Stimulated activated memory B cell treated with anti-CD40 and anti-IgM and Interleukin-4, amounts not matched to agents 10 μg/mL and 1 μg/mL and 100 μg/mL, for 72 hours (primary cell): ENCODE results near the gene LSM14B.

ENCODE experiments used
- ATAC-seq: fragments of 150-1000 bp; cut with Tn5 transposase; 2 replicates; pipeline ENCODE4 v1.10.0; 2021
- H3K27ac Mint-ChIP-seq: one replicate; pipeline ENCODE4 v1.8.0; 2022; ENCODE audit warnings: mild to moderate bottlenecking, mixed read lengths
- H3K27me3 Mint-ChIP-seq: one replicate; pipeline ENCODE4 v1.8.0; 2022; ENCODE audit warnings: mixed read lengths
- H3K36me3 Mint-ChIP-seq: one replicate; pipeline ENCODE4 v1.8.0; 2022; ENCODE audit warnings: mixed read lengths
- H3K4me1 Mint-ChIP-seq: one replicate; pipeline ENCODE4 v1.8.0; 2022; ENCODE audit warnings: mixed read lengths
- H3K4me3 Mint-ChIP-seq: one replicate; pipeline ENCODE4 v1.8.0; 2022; ENCODE audit warnings: mild to moderate bottlenecking, moderate library complexity, mixed read lengths
- H3K9me3 Mint-ChIP-seq: one replicate; pipeline ENCODE4 v1.8.0; 2022; ENCODE audit warnings: mixed read lengths

The LSM14B gene

DNA sequence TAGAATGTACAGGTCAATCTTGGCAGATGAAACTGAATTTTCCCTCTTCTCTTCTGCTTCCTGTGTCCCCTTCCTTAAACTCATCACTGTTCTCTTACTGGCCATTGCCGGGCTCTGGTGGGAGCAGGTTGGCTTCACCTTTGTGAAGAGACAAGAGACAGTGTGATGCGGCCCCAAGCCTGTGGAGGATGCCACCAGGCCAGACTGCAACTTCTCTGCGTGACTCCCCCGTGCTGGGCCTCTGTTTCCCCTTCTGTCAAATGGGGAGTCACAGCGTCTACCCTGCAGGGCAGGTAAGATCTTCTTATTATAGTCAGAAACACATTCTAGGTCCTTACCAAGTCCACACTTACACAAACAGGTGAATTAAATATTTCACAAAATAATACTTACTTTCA, 1.9 kb upstream of the LSM14B start:
- Mint-ChIP-seq H3K27me3 (no peaks in the 10 kb centered on the region), H3K27ac (no peak overlapping the region), H3K4me3 (no peak overlapping the region), H3K9me3 (peaks cover 2% of the 10 kb centered on the region), H3K4me1 (peaks cover 27% of the 10 kb centered on the region), H3K36me3 (peaks cover 12% of the 10 kb centered on the region)
- ATAC-seq: no peak

DNA sequence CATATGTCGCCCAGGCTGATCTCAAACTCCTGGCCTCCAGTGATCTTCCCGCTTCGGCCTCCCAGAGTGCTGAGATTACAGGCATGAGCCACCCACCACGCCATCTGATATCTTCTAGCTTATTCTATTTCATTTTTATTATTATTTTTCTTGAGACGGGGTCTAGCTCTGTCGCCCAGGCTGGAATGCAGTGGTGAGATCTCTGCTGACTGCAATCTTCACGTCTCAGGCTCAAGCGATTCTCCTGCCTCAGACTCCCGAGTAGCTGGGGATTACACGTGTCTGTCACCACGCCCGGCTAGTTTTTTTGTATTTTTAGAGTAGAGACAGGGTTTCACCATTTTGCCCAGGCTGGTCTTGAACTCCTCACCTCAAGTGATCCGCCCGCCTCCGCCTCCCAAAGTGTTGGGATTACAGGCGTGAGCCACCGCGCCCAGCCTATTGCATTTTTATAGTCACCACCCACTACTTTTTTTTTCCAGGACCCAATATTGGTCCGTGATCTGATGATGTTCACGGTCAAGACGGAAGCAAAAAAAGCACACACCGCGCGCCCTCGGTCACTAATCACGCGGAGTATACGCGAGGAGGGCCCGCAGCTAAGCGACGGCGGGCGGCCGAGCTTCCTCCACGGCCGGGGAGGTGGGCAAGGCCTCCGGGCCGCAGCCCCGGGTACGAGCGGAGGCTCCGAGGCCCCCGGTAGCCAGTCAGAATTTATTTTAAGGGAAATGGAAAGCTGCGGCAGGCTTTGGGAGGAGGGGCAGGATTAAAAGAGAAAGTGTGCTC, 1.1 kb upstream of the LSM14B start:
- peaks cover 27% of the 10 kb centered on the region for H3K4me1 Mint-ChIP-seq
- peaks cover 20% of the 10 kb centered on the region for H3K36me3 Mint-ChIP-seq
- ATAC-seq: peak; percentile 11
- peak overlapping the region; percentile 85 for H3K4me3 Mint-ChIP-seq
- peak overlapping the region; percentile 89 for H3K27ac Mint-ChIP-seq
- H3K9me3 Mint-ChIP-seq: no peaks in the 10 kb centered on the region
- H3K27me3 Mint-ChIP-seq: no peaks in the 10 kb centered on the region

- Mint-ChIP-seq H3K27ac (no peak overlapping the region), H3K36me3 (peaks cover 37% of the 10 kb centered on the region), H3K27me3 (no peaks in the 10 kb centered on the region), H3K9me3 (no peaks in the 10 kb centered on the region), H3K4me1 (peaks cover 38% of the 10 kb centered on the region), H3K4me3 (peak overlapping the region; percentile 84)
- peak; percentile 31 for ATAC-seq
Observed at GRCh38 chr20:62122654-62123449, 577 bp downstream of the LSM14B start.

DNA sequence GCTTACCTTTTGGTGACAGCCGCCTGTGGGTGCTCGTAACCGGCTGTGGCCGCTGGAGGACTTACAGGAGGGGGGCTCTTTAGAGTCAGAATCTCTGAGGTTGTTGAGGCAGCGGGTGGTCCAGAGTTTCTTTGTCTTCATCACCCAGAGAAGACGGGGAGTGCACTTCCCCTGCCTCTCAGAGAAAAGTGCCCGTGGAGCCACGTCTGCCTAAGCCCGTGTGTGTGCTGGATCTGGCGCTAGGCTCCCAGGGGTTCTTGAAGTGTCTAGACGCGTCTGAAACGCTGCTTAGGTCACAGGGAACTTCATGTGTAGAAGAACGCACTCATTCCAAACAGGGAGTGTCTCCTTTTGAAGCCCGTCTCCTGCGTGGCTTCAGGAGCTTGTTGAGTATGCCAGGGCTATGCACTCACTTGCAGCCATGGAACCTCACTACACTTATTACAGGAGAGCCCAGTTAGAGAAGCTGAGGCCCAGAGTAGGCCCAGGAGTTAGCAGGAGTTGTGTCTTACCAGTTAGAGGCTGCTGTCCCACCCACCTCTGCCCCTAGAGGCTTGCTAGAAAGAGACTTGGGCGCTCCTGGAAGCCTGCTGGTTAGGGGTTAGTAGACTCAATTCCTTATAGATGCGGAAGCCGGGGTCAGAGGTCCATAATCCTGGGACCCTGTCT, 1.3 kb downstream of the LSM14B start:
- ATAC-seq: no peak
- Mint-ChIP-seq H3K4me1 (peaks cover 45% of the 10 kb centered on the region), H3K4me3 (peak overlapping the region; percentile 84), H3K36me3 (peaks cover 44% of the 10 kb centered on the region), H3K27me3 (no peaks in the 10 kb centered on the region), H3K27ac (no peak overlapping the region), H3K9me3 (no peaks in the 10 kb centered on the region)

GRCh38 chr20:62126141-62126540, 3.9 kb downstream of the LSM14B start:
- Mint-ChIP-seq H3K4me3 (no peak overlapping the region), H3K27ac (no peak overlapping the region), H3K36me3 (peaks cover 65% of the 10 kb centered on the region), H3K27me3 (no peaks in the 10 kb centered on the region), H3K4me1 (peaks cover 54% of the 10 kb centered on the region), H3K9me3 (no peaks in the 10 kb centered on the region)
- ATAC-seq: no peak

GRCh38 chr20:62127799-62128198, 5.5 kb downstream of the LSM14B start:
- H3K4me3 Mint-ChIP-seq: no peak overlapping the region
- peaks cover 62% of the 10 kb centered on the region for H3K4me1 Mint-ChIP-seq
- H3K27ac Mint-ChIP-seq: no peak overlapping the region
- no peaks in the 10 kb centered on the region for H3K9me3 Mint-ChIP-seq
- ATAC-seq: no peak
- H3K27me3 Mint-ChIP-seq: no peaks in the 10 kb centered on the region
- peaks cover 80% of the 10 kb centered on the region for H3K36me3 Mint-ChIP-seq

- ATAC-seq: no peak
- H3K4me3 Mint-ChIP-seq: no peak overlapping the region
- H3K27me3 Mint-ChIP-seq: no peaks in the 10 kb centered on the region
- H3K4me1 Mint-ChIP-seq: peaks cover 66% of the 10 kb centered on the region
- H3K27ac Mint-ChIP-seq: no peak overlapping the region
- H3K36me3 Mint-ChIP-seq: peaks cover 86% of the 10 kb centered on the region
- no peaks in the 10 kb centered on the region for H3K9me3 Mint-ChIP-seq
Observed at GRCh38 chr20:62128502-62128901, 6.2 kb downstream of the LSM14B start.

DNA sequence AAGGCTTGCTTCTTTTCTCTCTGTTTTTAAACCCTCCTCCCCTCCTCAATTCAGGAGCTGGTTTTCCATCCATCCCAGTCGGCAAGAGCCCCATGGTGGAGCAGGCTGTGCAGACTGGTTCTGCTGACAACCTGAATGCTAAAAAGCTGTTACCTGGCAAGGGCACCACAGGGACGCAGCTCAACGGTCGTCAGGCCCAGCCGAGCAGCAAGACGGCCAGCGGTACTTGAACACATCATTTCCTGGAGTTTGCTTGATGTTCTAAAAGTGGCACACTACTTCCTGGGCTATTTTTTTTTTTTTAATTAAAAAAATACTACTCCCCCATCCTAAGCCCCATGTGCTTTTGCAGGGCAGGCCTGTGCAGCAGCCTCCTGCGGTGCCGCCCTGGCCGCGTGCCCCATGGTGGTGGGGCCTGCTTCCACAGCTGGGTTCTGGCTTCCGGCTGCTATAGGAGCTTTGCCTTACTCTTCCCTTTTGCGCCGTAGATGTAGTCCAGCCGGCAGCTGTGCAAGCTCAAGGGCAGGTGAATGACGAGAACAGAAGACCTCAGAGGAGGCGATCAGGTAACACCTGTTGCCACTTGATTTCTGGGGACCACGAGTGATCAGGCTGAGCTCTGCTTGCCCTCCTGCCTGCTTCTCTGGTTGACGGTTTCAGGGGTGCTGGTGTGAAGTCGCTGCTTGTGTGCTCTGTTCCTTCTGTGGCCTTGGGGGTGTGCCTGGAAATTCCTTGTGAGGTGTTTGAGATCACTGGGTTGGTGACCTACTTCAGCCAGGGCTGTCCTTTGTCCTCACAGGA, 7.7 kb downstream of the LSM14B start:
- Mint-ChIP-seq H3K27ac (peak overlapping the region; percentile 67), H3K9me3 (no peaks in the 10 kb centered on the region), H3K27me3 (no peaks in the 10 kb centered on the region), H3K4me3 (no peak overlapping the region), H3K36me3 (peaks cover 90% of the 10 kb centered on the region), H3K4me1 (peaks cover 58% of the 10 kb centered on the region)
- peak; percentile 8 for ATAC-seq

DNA sequence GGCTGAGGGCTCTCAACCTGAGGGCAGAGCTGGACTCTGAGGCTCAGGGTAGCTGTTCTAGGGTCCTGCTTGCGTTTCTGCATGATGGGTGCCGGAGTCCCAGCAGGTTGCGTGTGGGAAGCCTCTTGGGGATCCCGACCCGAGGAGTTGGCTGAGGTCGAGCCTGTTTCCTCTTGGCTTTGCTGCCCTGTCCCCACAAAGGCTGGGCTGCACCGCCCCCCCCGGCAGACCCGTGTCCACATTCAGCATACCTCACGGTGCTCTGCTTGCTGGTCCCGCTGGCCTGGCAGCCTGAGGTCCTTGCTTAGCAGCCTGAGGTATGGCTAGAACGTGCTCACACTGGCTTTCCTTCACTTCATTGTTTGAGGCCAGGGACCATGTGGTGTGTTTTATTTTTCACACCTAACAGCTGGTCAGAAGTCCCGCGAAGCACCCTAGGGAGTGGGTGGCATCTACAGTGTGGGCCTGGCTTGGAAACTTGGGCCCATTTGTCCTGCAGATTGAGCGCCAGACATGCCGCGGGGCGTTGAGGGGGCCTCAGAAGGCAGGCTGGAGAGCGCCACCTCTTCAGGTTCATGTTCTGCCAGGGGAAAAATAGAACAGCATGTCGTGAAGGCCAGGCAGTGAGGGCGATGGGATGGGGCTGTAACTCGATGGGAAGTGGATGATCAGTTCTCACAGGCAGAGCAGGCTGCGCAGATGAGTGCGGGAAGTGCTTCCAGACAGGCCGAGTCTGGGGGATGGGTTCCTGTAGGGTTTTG, 9.5 kb downstream of the LSM14B start:
- ATAC-seq: no peak
- Mint-ChIP-seq H3K4me3 (no peak overlapping the region), H3K4me1 (peaks cover 58% of the 10 kb centered on the region), H3K27me3 (no peaks in the 10 kb centered on the region), H3K27ac (peak overlapping the region; percentile 38), H3K9me3 (no peaks in the 10 kb centered on the region), H3K36me3 (peaks cover 85% of the 10 kb centered on the region)

- H3K4me1 Mint-ChIP-seq: peaks cover 60% of the 10 kb centered on the region
- no peak for ATAC-seq
- no peaks in the 10 kb centered on the region for H3K9me3 Mint-ChIP-seq
- no peak overlapping the region for H3K4me3 Mint-ChIP-seq
- peaks cover 85% of the 10 kb centered on the region for H3K36me3 Mint-ChIP-seq
- peak overlapping the region; percentile 38 for H3K27ac Mint-ChIP-seq
- no peaks in the 10 kb centered on the region for H3K27me3 Mint-ChIP-seq
Observed at GRCh38 chr20:62132421-62132820, 10.1 kb downstream of the LSM14B start.

GRCh38 chr20:62133051-62133845, 11.0 kb downstream of the LSM14B start:
- peaks cover 85% of the 10 kb centered on the region for H3K36me3 Mint-ChIP-seq
- no peak for ATAC-seq
- H3K27me3 Mint-ChIP-seq: no peaks in the 10 kb centered on the region
- no peaks in the 10 kb centered on the region for H3K9me3 Mint-ChIP-seq
- peaks cover 60% of the 10 kb centered on the region for H3K4me1 Mint-ChIP-seq
- no peak overlapping the region for H3K4me3 Mint-ChIP-seq
- peak overlapping the region; percentile 38 for H3K27ac Mint-ChIP-seq

DNA sequence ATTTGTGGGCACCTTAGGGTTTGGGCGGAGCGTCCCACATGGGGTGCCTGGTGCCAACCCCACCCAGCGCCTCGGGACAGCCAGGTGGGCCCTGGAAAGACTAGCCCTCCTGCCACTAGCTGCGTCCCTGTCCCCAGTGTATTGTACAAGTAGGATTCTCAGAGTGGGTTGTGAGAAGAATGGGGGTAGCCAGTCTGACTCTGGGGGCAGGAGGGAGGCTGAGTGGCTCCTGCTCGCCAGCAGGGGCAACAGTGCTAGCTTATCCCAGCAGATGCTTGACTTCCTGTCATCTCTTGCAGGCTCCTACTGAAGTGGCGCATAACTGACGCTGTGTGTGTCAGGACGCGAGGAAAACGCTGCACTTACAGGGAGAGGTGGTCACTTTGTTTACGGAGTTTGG, 11.6 kb downstream of the LSM14B start:
- ATAC-seq: peak; percentile 66
- Mint-ChIP-seq H3K27me3 (no peaks in the 10 kb centered on the region), H3K36me3 (peaks cover 81% of the 10 kb centered on the region), H3K27ac (peak overlapping the region; percentile 38), H3K4me1 (peaks cover 55% of the 10 kb centered on the region), H3K4me3 (no peak overlapping the region), H3K9me3 (no peaks in the 10 kb centered on the region)

- H3K4me1 Mint-ChIP-seq: peaks cover 49% of the 10 kb centered on the region
Observed at GRCh38 chr20:62134735-62135231, 12.5 kb downstream of the LSM14B start.

More at GRCh38 chr20:62134735-62135231, 12.5 kb downstream of the LSM14B start:
- Mint-ChIP-seq H3K27ac (no peak overlapping the region), H3K27me3 (no peaks in the 10 kb centered on the region), H3K4me3 (no peak overlapping the region), H3K36me3 (peaks cover 82% of the 10 kb centered on the region), H3K9me3 (no peaks in the 10 kb centered on the region)
- ATAC-seq: no peak
